ENCODE data around the gene INAFM2. TPM values are rescaled to one million over a fixed set of nuclear protein-coding genes. Genes with fewer than 3 reads are reported as not detected.

INAFM2 gene
- total RNA-seq, 1 donor from 2014 or later = 9.5 TPM

- H3K4me1 Mint-ChIP-seq = peaks cover 3% of the 10 kb centered on the region
- intact Hi-C loops (cut with micrococcal nuclease) = no loop called here
- ChIA-PET CTCF (interaction anchor here (1.0 to 2.0 kb wide), 3 partner anchors 14 to 50 kb away, joined by 3 to 4 read pairs (median 4); no protein-coding TSS in a partner anchor), POLR2A (no interaction called here)
- H3K4me3 Mint-ChIP-seq = no peak overlapping the region
- ATAC-seq (ENCODE audit: low read depth) = no peak
- H3K9me3 Mint-ChIP-seq = no peaks in the 10 kb centered on the region
- TF ChIP-seq, protein P1, sequence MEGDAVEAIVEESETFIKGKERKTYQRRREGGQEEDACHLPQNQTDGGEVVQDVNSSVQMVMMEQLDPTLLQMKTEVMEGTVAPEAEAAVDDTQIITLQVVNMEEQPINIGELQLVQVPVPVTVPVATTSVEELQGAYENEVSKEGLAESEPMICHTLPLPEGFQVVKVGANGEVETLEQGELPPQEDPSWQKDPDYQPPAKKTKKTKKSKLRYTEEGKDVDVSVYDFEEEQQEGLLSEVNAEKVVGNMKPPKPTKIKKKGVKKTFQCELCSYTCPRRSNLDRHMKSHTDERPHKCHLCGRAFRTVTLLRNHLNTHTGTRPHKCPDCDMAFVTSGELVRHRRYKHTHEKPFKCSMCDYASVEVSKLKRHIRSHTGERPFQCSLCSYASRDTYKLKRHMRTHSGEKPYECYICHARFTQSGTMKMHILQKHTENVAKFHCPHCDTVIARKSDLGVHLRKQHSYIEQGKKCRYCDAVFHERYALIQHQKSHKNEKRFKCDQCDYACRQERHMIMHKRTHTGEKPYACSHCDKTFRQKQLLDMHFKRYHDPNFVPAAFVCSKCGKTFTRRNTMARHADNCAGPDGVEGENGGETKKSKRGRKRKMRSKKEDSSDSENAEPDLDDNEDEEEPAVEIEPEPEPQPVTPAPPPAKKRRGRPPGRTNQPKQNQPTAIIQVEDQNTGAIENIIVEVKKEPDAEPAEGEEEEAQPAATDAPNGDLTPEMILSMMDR (IDR thresholded peaks at IDR 0.05) = no peak
- no peak overlapping the region for H3K27ac Mint-ChIP-seq
- DNase-seq = no peak
- peaks cover 68% of the 10 kb centered on the region for H3K36me3 Mint-ChIP-seq (ENCODE audit: low read depth)
- no peaks in the 10 kb centered on the region for H3K27me3 Mint-ChIP-seq
Observed at GRCh38 chr15:40293905-40294895, 29.3 kb upstream of the INAFM2 start.

DNA sequence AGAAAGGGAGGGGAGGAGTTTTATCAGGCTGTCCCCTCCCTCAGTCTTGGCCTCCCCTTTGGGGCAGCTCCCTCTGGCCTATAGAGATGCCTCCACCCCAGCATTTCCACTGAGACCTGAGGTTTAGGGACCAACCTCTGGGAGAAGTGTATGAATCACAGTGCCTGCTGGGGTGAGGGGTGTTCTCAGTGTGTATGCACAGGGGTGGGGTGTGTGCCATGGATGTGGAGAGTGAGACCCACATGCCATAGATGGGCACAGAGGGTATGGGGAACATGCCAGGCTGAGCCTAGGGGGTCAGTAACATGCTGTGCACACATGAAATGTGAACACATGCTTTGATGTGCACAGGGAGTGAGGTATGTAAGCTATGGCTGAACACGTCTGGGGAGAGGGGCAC is 28.2 kb upstream of the INAFM2 start:
- POLR2A ChIA-PET = no interaction called here
- intact Hi-C loops (cut with micrococcal nuclease) = no loop called here
- ATAC-seq (ENCODE audit: low read depth) = no peak
- Mint-ChIP-seq H3K9me3 (no peaks in the 10 kb centered on the region), H3K27me3 (no peaks in the 10 kb centered on the region), H3K27ac (no peak overlapping the region), H3K36me3 (ENCODE audit: low read depth) (peaks cover 67% of the 10 kb centered on the region), H3K4me1 (peaks cover 3% of the 10 kb centered on the region), H3K4me3 (no peak overlapping the region)
- TF ChIP-seq, protein P1 (IDR thresholded peaks at IDR 0.05) = no peak
- CTCF ChIA-PET = no interaction called here
- DNase-seq = no peak

GRCh38 chr15:40295877-40296560 is 27.5 kb upstream of the INAFM2 start:
- CTCF ChIA-PET = interaction anchor here (0.6 kb wide), 1 partner anchor 57 kb away, joined by 3 read pairs; no protein-coding TSS in a partner anchor
- intact Hi-C loops (cut with micrococcal nuclease) = no loop called here
- H3K36me3 Mint-ChIP-seq (ENCODE audit: low read depth) = peaks cover 71% of the 10 kb centered on the region
- H3K4me1 Mint-ChIP-seq = peaks cover 3% of the 10 kb centered on the region
- POLR2A ChIA-PET = interaction anchor here (0.5 kb wide), 1 partner anchor 26 kb away, joined by 4 read pairs; no protein-coding TSS in a partner anchor
- H3K9me3 Mint-ChIP-seq = peaks cover 3% of the 10 kb centered on the region
- TF ChIP-seq, protein P1 (IDR thresholded peaks at IDR 0.05) = no peak
- DNase-seq (no peak), ATAC-seq (ENCODE audit: low read depth) (no peak)
- H3K27me3 Mint-ChIP-seq = no peaks in the 10 kb centered on the region
- H3K27ac Mint-ChIP-seq = no peak overlapping the region
- H3K4me3 Mint-ChIP-seq = no peak overlapping the region

DNA sequence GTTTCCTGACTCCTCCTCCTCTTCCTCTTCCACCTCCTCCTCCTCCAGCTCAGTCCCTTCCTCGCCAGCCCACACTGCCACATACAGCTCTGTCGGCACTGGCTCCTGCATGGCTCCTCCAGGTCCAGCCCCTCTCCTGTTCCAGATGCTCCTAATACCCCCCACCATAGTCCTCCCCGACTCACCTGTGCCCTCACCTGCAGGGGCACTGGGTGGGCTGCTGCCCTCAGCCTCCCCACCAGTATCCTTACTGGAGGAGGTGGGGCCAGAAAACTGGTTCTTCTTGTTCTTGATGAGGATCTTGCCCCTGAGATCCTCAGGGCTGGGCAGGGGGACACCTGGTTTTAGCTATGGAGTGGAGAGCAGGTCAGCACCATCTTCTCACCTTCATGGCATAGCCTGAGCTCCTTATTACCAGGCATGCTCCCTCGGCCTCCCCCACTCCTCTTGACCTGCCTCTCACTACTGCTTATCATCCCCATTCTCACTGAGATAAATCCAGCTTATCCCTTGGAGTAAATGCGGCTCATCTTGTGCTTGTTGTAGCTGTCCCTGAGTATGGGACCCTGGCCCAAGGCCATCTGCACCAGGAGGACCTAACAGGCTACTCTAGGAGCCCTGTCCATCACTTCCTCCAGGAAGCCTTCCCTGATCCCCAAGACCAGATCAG is 26.8 kb upstream of the INAFM2 start:
- POLR2A ChIA-PET = interaction anchor here (0.5 kb wide), 1 partner anchor 25 kb away, joined by 4 read pairs; no protein-coding TSS in a partner anchor
- DNase-seq = no peak
- TF ChIP-seq, protein P1 (IDR thresholded peaks at IDR 0.05) = no peak
- H3K27me3 Mint-ChIP-seq = no peaks in the 10 kb centered on the region
- H3K4me1 Mint-ChIP-seq = peaks cover 3% of the 10 kb centered on the region
- CTCF ChIA-PET = interaction anchor here (0.6 kb wide), 1 partner anchor 57 kb away, joined by 3 read pairs; no protein-coding TSS in a partner anchor
- no peak overlapping the region for H3K4me3 Mint-ChIP-seq
- H3K27ac Mint-ChIP-seq = no peak overlapping the region
- peaks cover 3% of the 10 kb centered on the region for H3K9me3 Mint-ChIP-seq
- intact Hi-C loops (cut with micrococcal nuclease) = no loop called here
- peaks cover 77% of the 10 kb centered on the region for H3K36me3 Mint-ChIP-seq (ENCODE audit: low read depth)
- no peak for ATAC-seq (ENCODE audit: low read depth)

Data from activated B cell treated with CpG ODN at 0.5 μM for 24 hours (primary cell).